Measurements from ENCODE around the gene SLC25A38. TPM values are rescaled to one million over a fixed set of nuclear protein-coding genes. Genes with fewer than 3 reads are reported as not detected.
"Not testable (repeated sequence)": the region's sequence is repeated elsewhere in the genome, so short reads cannot be mapped to it uniquely, and the experiment has no call there.

Gene SLC25A38
- total RNA-seq, 4 donors from 2014 or later, result 43.8 to 51.2 (median 48.2) TPM

- no peaks in the 10 kb centered on the region for H3K27me3 ChIP-seq
- ATAC-seq (no peak), DNase-seq (no peak)
- intact Hi-C loops (cut with DNase I; ENCODE audit: low total_unique reads) (no loop called here), in situ Hi-C loops (cut with MboI; ENCODE audit: low sequenced_read_pairs in 4 of 4) (no loop called here)
- H3K27ac ChIP-seq, result no peak overlapping the region
- no peaks in the 10 kb centered on the region for H3K4me1 ChIP-seq
- TF ChIP-seq CTCF (IDR thresholded peaks at IDR 0.05 in 4 of 5, conservative IDR thresholded peaks at IDR 0.05 in 1 of 5), result no peak
- no peak for TF ChIP-seq POLR2A (IDR thresholded peaks at IDR 0.05)
- H3K4me3 ChIP-seq, result no peak overlapping the region
- no peaks in the 10 kb centered on the region for H3K9me3 ChIP-seq
- H3K36me3 ChIP-seq, result no peaks in the 10 kb centered on the region
These were observed 21.8 kb upstream of the SLC25A38 start for GRCh38 chr3:39361252-39361927.

GRCh38 chr3:39362192-39362591, 21.0 kb upstream of the SLC25A38 start:
- no peaks in the 10 kb centered on the region for H3K4me1 ChIP-seq
- DNase-seq (no peak), ATAC-seq (no peak)
- H3K9me3 ChIP-seq, result no peaks in the 10 kb centered on the region
- intact Hi-C loops (cut with DNase I; ENCODE audit: low total_unique reads) (no loop called here), in situ Hi-C loops (cut with MboI; ENCODE audit: low sequenced_read_pairs in 4 of 4) (no loop called here)
- H3K36me3 ChIP-seq, result no peaks in the 10 kb centered on the region
- H3K4me3 ChIP-seq, result no peak overlapping the region
- no peak overlapping the region for H3K27ac ChIP-seq
- H3K27me3 ChIP-seq, result no peaks in the 10 kb centered on the region
- TF ChIP-seq CTCF (IDR thresholded peaks at IDR 0.05 in 4 of 5, conservative IDR thresholded peaks at IDR 0.05 in 1 of 5) (no peak), POLR2A (IDR thresholded peaks at IDR 0.05) (no peak)

- H3K4me1 ChIP-seq, result no peaks in the 10 kb centered on the region
- intact Hi-C loops (cut with DNase I; ENCODE audit: low total_unique reads), result no loop called here
- DNase-seq, result no peak
- in situ Hi-C loops (cut with MboI; ENCODE audit: low sequenced_read_pairs in 4 of 4), result no loop called here
- no peak for TF ChIP-seq CTCF (IDR thresholded peaks at IDR 0.05 in 4 of 5, conservative IDR thresholded peaks at IDR 0.05 in 1 of 5)
- TF ChIP-seq POLR2A (IDR thresholded peaks at IDR 0.05), result no peak
- no peaks in the 10 kb centered on the region for H3K36me3 ChIP-seq
- no peaks in the 10 kb centered on the region for H3K27me3 ChIP-seq
- no peak overlapping the region for H3K27ac ChIP-seq
- no peak for ATAC-seq
- H3K9me3 ChIP-seq, result no peaks in the 10 kb centered on the region
- no peak overlapping the region for H3K4me3 ChIP-seq
These were observed 20.4 kb upstream of the SLC25A38 start for GRCh38 chr3:39362812-39363211.

- H3K27me3 ChIP-seq; H3K4me1 ChIP-seq; ATAC-seq; H3K36me3 ChIP-seq; H3K4me3 ChIP-seq; H3K27ac ChIP-seq; DNase-seq; intact Hi-C loops (cut with DNase I; ENCODE audit: low total_unique reads); in situ Hi-C loops (cut with MboI; ENCODE audit: low sequenced_read_pairs in 4 of 4); H3K9me3 ChIP-seq: not testable (repeated sequence)
These were observed 12.7 kb upstream of the SLC25A38 start for GRCh38 chr3:39370450-39370849.

GRCh38 chr3:39372833-39373232, 10.3 kb upstream of the SLC25A38 start:
- Histone ChIP-seq H3K4me1 (no peaks in the 10 kb centered on the region), H3K4me3 (no peak overlapping the region), H3K27ac (no peak overlapping the region), H3K27me3 (no peaks in the 10 kb centered on the region), H3K9me3 (no peaks in the 10 kb centered on the region), H3K36me3 (no peaks in the 10 kb centered on the region)
- in situ Hi-C loops (cut with MboI; ENCODE audit: low sequenced_read_pairs in 4 of 4), result no loop called here
- TF ChIP-seq CTCF (IDR thresholded peaks at IDR 0.05 in 4 of 5, conservative IDR thresholded peaks at IDR 0.05 in 1 of 5) (no peak), POLR2A (IDR thresholded peaks at IDR 0.05) (no peak)
- no peak for ATAC-seq
- intact Hi-C loops (cut with DNase I; ENCODE audit: low total_unique reads), result no loop called here
- no peak for DNase-seq

Measured in gastrocnemius medialis (tissue), 4 donors.